KMS-11 (cell line): ENCODE data around the gene ALG11.

Source experiments
- H2AFZ ChIP-seq: fragments of 200-600 bp; sonication (generic); 2 replicates; pipeline ENCODE4 v1.6.1; 2016; ENCODE audit warnings: antibody characterized with exemption, mixed run types, low read depth
- H3K27ac ChIP-seq: fragments of 200-600 bp; sonication (generic); 2 replicates; pipeline ENCODE4 v1.6.1; 2016; ENCODE audit warnings: mild to moderate bottlenecking, mixed run types
- H3K27me3 ChIP-seq: fragments of 200-600 bp; sonication (generic); 2 replicates; pipeline ENCODE4 v1.6.1; 2017; ENCODE audit warnings: mild to moderate bottlenecking, low read depth, mixed run types, moderate library complexity; ENCODE audit not compliant: insufficient read depth
- H3K36me3 ChIP-seq: fragments of 200-600 bp; sonication (generic); 2 replicates; pipeline ENCODE4 v1.6.1; 2017; ENCODE audit warnings: mild to moderate bottlenecking, mixed run types; ENCODE audit not compliant: insufficient read depth
- H3K4me1 ChIP-seq: fragments of 200-600 bp; sonication (generic); 2 replicates; pipeline ENCODE4 v1.6.1; 2016; ENCODE audit warnings: mild to moderate bottlenecking, low read depth, mixed run types; ENCODE audit not compliant: poor library complexity, severe bottlenecking
- H3K4me2 ChIP-seq: fragments of 200-600 bp; sonication (generic); 2 replicates; pipeline ENCODE4 v1.7.0; 2016; ENCODE audit warnings: mild to moderate bottlenecking, mixed run types
- H3K4me3 ChIP-seq: fragments of 200-600 bp; sonication (generic); IDR thresholded peaks from 2 replicates; pipeline ENCODE4 v1.6.1; 2017; ENCODE audit warnings: low read depth, low read length, mixed read lengths; ENCODE audit not compliant: insufficient read depth
- H3K79me2 ChIP-seq: fragments of 200-600 bp; sonication (generic); 2 replicates; pipeline ENCODE4 v1.6.1; 2016; ENCODE audit warnings: low read depth, mixed run types; ENCODE audit not compliant: insufficient read depth
- H3K9ac ChIP-seq: fragments of 200-600 bp; sonication (generic); 2 replicates; pipeline ENCODE4 v1.6.1; 2016; ENCODE audit warnings: mild to moderate bottlenecking, mixed run types
- H4K20me1 ChIP-seq: fragments of 200-600 bp; sonication (generic); 2 replicates; pipeline ENCODE4 v1.6.1; 2016; ENCODE audit warnings: mild to moderate bottlenecking, mixed run types; ENCODE audit not compliant: insufficient read depth
- CTCF ChIP-seq: fragments of 200-600 bp; sonication (generic); conservative IDR thresholded peaks from 2 replicates; pipeline ENCODE4 v1.6.1; 2017; ENCODE audit warnings: low read depth, mild to moderate bottlenecking, antibody characterized with exemption, low read length, moderate library complexity, mixed read lengths

The ALG11 gene

GRCh38 chr13:52011632-52012511 is at the start of gene ALG11:
TSS of gene ALG11 (plus strand) at chr13:52012398. CDS start at chr13:52012419, 21 bp downstream.
- peak within 1 kb of the TSS; percentile 80 for H3K4me2 ChIP-seq
- no peaks in the 10 kb centered on the region for H3K27me3 ChIP-seq
- no peaks in the 10 kb centered on the region for H4K20me1 ChIP-seq
- no peaks in the 10 kb centered on the region for H3K36me3 ChIP-seq
- H3K79me2 ChIP-seq = peaks cover 20% of the 10 kb centered on the region
- peak within 1 kb of the TSS; percentile 76 for H2AFZ ChIP-seq
- peaks cover 8% of the 10 kb centered on the region for H3K4me1 ChIP-seq
- H3K4me3 ChIP-seq = no peak within 1 kb of the TSS
- TF ChIP-seq CTCF = no peak
- peak within 1 kb of the TSS; percentile 62; the same call in 1 of the 2 replicates for H3K9ac ChIP-seq
- peak within 1 kb of the TSS; percentile 35 for H3K27ac ChIP-seq

- Histone ChIP-seq H2AFZ (no peak overlapping the region), H4K20me1 (no peaks in the 10 kb centered on the region), H3K27me3 (no peaks in the 10 kb centered on the region), H3K4me1 (peaks cover 33% of the 10 kb centered on the region), H3K27ac (no peak overlapping the region), H3K4me2 (no peak overlapping the region), H3K9ac (no peak overlapping the region), H3K4me3 (no peak overlapping the region), H3K36me3 (no peaks in the 10 kb centered on the region), H3K79me2 (no peaks in the 10 kb centered on the region)
- TF ChIP-seq CTCF = no peak
Measured at GRCh38 chr13:51966186-51966585, 46.0 kb upstream of the ALG11 start.

- no peak for TF ChIP-seq CTCF
- Histone ChIP-seq H3K79me2 (no peaks in the 10 kb centered on the region), H3K36me3 (no peaks in the 10 kb centered on the region), H3K9ac (no peak overlapping the region), H3K4me1 (peaks cover 22% of the 10 kb centered on the region), H2AFZ (no peak overlapping the region), H4K20me1 (no peaks in the 10 kb centered on the region), H3K4me2 (no peak overlapping the region), H3K27me3 (no peaks in the 10 kb centered on the region), H3K4me3 (no peak overlapping the region), H3K27ac (no peak overlapping the region)
Measured at GRCh38 chr13:51967482-51968446, 44.4 kb upstream of the ALG11 start.

GRCh38 chr13:51970349-51970748 is 41.8 kb upstream of the ALG11 start:
- H3K27me3 ChIP-seq = no peaks in the 10 kb centered on the region
- TF ChIP-seq CTCF = no peak

More at GRCh38 chr13:51970349-51970748, 41.8 kb upstream of the ALG11 start:
- H3K4me1 ChIP-seq = peaks cover 22% of the 10 kb centered on the region
- no peaks in the 10 kb centered on the region for H4K20me1 ChIP-seq
- no peaks in the 10 kb centered on the region for H3K36me3 ChIP-seq
- no peak overlapping the region for H3K4me2 ChIP-seq
- H3K79me2 ChIP-seq = no peaks in the 10 kb centered on the region
- H3K9ac ChIP-seq = no peak overlapping the region
- H3K27ac ChIP-seq = no peak overlapping the region
- no peak overlapping the region for H3K4me3 ChIP-seq
- no peak overlapping the region for H2AFZ ChIP-seq
